Activated T-helper 2 cell treated with anti-CD3 and anti-CD28 coated beads, Interferon-gamma antibody, Interleukin-2, Interleukin-4, amounts not matched to agents 10 μg/mL and 5 μg/mL and 100 μg/mL, durations not matched to agents 14 hours and 24 hours and 36 hours (primary cell): ENCODE measurements around the gene VSTM4. TPM values are rescaled to one million over a fixed set of nuclear protein-coding genes. Genes with fewer than 3 reads are reported as not detected.

Source experiments
- DNase-seq: peaks from one replicate; pipeline ENCODE4 v3.0.0; 2021; ENCODE audit warnings: low spot score
- H3K27ac Mint-ChIP-seq: one replicate; pipeline ENCODE4 v1.8.0; 2021; ENCODE audit warnings: mixed read lengths
- H3K27me3 Mint-ChIP-seq: one replicate; pipeline ENCODE4 v1.8.0; 2021; ENCODE audit warnings: low read depth, mixed read lengths
- H3K36me3 Mint-ChIP-seq: one replicate; pipeline ENCODE4 v1.8.0; 2021; ENCODE audit warnings: low read depth, mixed read lengths
- H3K4me1 Mint-ChIP-seq: one replicate; pipeline ENCODE4 v1.8.0; 2021; ENCODE audit warnings: low read depth, mixed read lengths
- H3K4me3 Mint-ChIP-seq: one replicate; pipeline ENCODE4 v1.8.0; 2021; ENCODE audit warnings: low read depth, mild to moderate bottlenecking, moderate library complexity, mixed read lengths
- H3K9me3 Mint-ChIP-seq: one replicate; pipeline ENCODE4 v1.8.0; 2021; ENCODE audit warnings: mixed read lengths
- intact Hi-C: fragments of 100-400 bp; cut with micrococcal nuclease; formaldehyde crosslinking; loops from one replicate; pipeline ENCODE4 v1.15.1; 2023
- total RNA-seq: library from RNA; stranded (reverse); gene quantifications from 2 replicates; pipeline ENCODE4 v1.2.3, GENCODE V29; 2022

The VSTM4 gene
- total RNA-seq, 1 donor from 2014 or later, result 0.57 TPM

- DNase-seq, result no peak
- no peak overlapping the region for H3K27ac Mint-ChIP-seq
- no peak overlapping the region for H3K4me3 Mint-ChIP-seq
- intact Hi-C loops, result no loop called here
- peaks cover 45% of the 10 kb centered on the region for H3K27me3 Mint-ChIP-seq
- H3K36me3 Mint-ChIP-seq, result no peaks in the 10 kb centered on the region
- no peaks in the 10 kb centered on the region for H3K9me3 Mint-ChIP-seq
- no peaks in the 10 kb centered on the region for H3K4me1 Mint-ChIP-seq
These were observed 8.9 kb upstream of the VSTM4 start for GRCh38 chr10:49123981-49124950.

GRCh38 chr10:49120911-49121310 lies 5.6 kb upstream of the VSTM4 start:
- intact Hi-C loops, result no loop called here
- H3K9me3 Mint-ChIP-seq, result no peaks in the 10 kb centered on the region
- no peaks in the 10 kb centered on the region for H3K36me3 Mint-ChIP-seq
- no peak overlapping the region for H3K4me3 Mint-ChIP-seq
- H3K27ac Mint-ChIP-seq, result no peak overlapping the region
- no peak for DNase-seq
- H3K27me3 Mint-ChIP-seq, result peaks cover 52% of the 10 kb centered on the region
- H3K4me1 Mint-ChIP-seq, result peaks cover 5% of the 10 kb centered on the region

- intact Hi-C loops, result loop anchor here (5.0 kb wide), 1 partner anchor 42 kb away; no protein-coding TSS in a partner anchor
- DNase-seq, result no peak
- Mint-ChIP-seq H3K4me3 (no peak overlapping the region), H3K9me3 (no peaks in the 10 kb centered on the region), H3K4me1 (peaks cover 5% of the 10 kb centered on the region), H3K27me3 (peaks cover 52% of the 10 kb centered on the region), H3K36me3 (no peaks in the 10 kb centered on the region), H3K27ac (no peak overlapping the region)
These were observed 4.4 kb upstream of the VSTM4 start for GRCh38 chr10:49119746-49120145.

- no peaks in the 10 kb centered on the region for H3K9me3 Mint-ChIP-seq
- H3K4me3 Mint-ChIP-seq, result no peak overlapping the region
- DNase-seq, result no peak
- H3K4me1 Mint-ChIP-seq, result peaks cover 5% of the 10 kb centered on the region
- intact Hi-C loops, result loop anchor here (5.0 kb wide), 1 partner anchor 41 kb away; no protein-coding TSS in a partner anchor
- no peak overlapping the region for H3K27ac Mint-ChIP-seq
- H3K27me3 Mint-ChIP-seq, result peaks cover 55% of the 10 kb centered on the region
- no peaks in the 10 kb centered on the region for H3K36me3 Mint-ChIP-seq
These were observed 3.2 kb upstream of the VSTM4 start for GRCh38 chr10:49118430-49119074.

- no peak for DNase-seq
- peaks cover 5% of the 10 kb centered on the region for H3K4me1 Mint-ChIP-seq
- no peak overlapping the region for H3K27ac Mint-ChIP-seq
- intact Hi-C loops, result loop anchor here (5.0 kb wide), 1 partner anchor 40 kb away; no protein-coding TSS in a partner anchor
- H3K27me3 Mint-ChIP-seq, result peaks cover 57% of the 10 kb centered on the region
- no peak overlapping the region for H3K4me3 Mint-ChIP-seq
- H3K36me3 Mint-ChIP-seq, result no peaks in the 10 kb centered on the region
- no peaks in the 10 kb centered on the region for H3K9me3 Mint-ChIP-seq
These were observed 2.2 kb upstream of the VSTM4 start for GRCh38 chr10:49117376-49118070.

GRCh38 chr10:49116509-49117375 lies 1.4 kb upstream of the VSTM4 start:
- intact Hi-C loops, result loop anchor here (5.0 kb wide), 1 partner anchor 39 kb away; no protein-coding TSS in a partner anchor
- H3K9me3 Mint-ChIP-seq, result no peaks in the 10 kb centered on the region
- H3K27me3 Mint-ChIP-seq, result peaks cover 59% of the 10 kb centered on the region

GRCh38 chr10:49115796-49116508 lies 630 bp upstream of the VSTM4 start:
- DNase-seq, result no peak
- H3K4me3 Mint-ChIP-seq, result peak overlapping the region; percentile 54
- H3K9me3 Mint-ChIP-seq, result no peaks in the 10 kb centered on the region
- no peak overlapping the region for H3K27ac Mint-ChIP-seq
- peaks cover 58% of the 10 kb centered on the region for H3K27me3 Mint-ChIP-seq
- H3K36me3 Mint-ChIP-seq, result no peaks in the 10 kb centered on the region
- H3K4me1 Mint-ChIP-seq, result peaks cover 5% of the 10 kb centered on the region
- intact Hi-C loops, result loop anchor here (5.0 kb wide), 1 partner anchor 39 kb away; no protein-coding TSS in a partner anchor

More at GRCh38 chr10:49116509-49117375, 1.4 kb upstream of the VSTM4 start:
- Mint-ChIP-seq H3K4me1 (peaks cover 5% of the 10 kb centered on the region), H3K27ac (no peak overlapping the region), H3K4me3 (no peak overlapping the region), H3K36me3 (no peaks in the 10 kb centered on the region)
- DNase-seq, result no peak

GRCh38 chr10:49114718-49115014 lies 656 bp downstream of the VSTM4 start:
- Mint-ChIP-seq H3K4me3 (peak overlapping the region; percentile 69), H3K27ac (no peak overlapping the region), H3K27me3 (peaks cover 51% of the 10 kb centered on the region)

GRCh38 chr10:49113741-49114141 lies 1.6 kb downstream of the VSTM4 start:
- Mint-ChIP-seq H3K27me3 (peaks cover 47% of the 10 kb centered on the region), H3K4me1 (peaks cover 5% of the 10 kb centered on the region), H3K27ac (no peak overlapping the region), H3K4me3 (no peak overlapping the region), H3K9me3 (no peaks in the 10 kb centered on the region), H3K36me3 (no peaks in the 10 kb centered on the region)
- intact Hi-C loops, result no loop called here
- DNase-seq, result no peak

More at GRCh38 chr10:49114718-49115014, 656 bp downstream of the VSTM4 start:
- Mint-ChIP-seq H3K4me1 (peaks cover 5% of the 10 kb centered on the region), H3K9me3 (no peaks in the 10 kb centered on the region), H3K36me3 (no peaks in the 10 kb centered on the region)
- intact Hi-C loops, result loop anchor here (5.0 kb wide), 1 partner anchor 37 kb away; no protein-coding TSS in a partner anchor
- DNase-seq, result no peak

GRCh38 chr10:49112851-49113250 lies 2.5 kb downstream of the VSTM4 start:
- intact Hi-C loops, result no loop called here
- H3K4me3 Mint-ChIP-seq, result no peak overlapping the region
- DNase-seq, result no peak
- H3K36me3 Mint-ChIP-seq, result no peaks in the 10 kb centered on the region
- H3K27me3 Mint-ChIP-seq, result peaks cover 39% of the 10 kb centered on the region
- H3K9me3 Mint-ChIP-seq, result no peaks in the 10 kb centered on the region
- no peak overlapping the region for H3K27ac Mint-ChIP-seq
- peaks cover 5% of the 10 kb centered on the region for H3K4me1 Mint-ChIP-seq

GRCh38 chr10:49112098-49112497 lies 3.2 kb downstream of the VSTM4 start:
- Mint-ChIP-seq H3K27ac (no peak overlapping the region), H3K4me1 (peaks cover 5% of the 10 kb centered on the region), H3K4me3 (no peak overlapping the region), H3K36me3 (no peaks in the 10 kb centered on the region), H3K9me3 (no peaks in the 10 kb centered on the region), H3K27me3 (peaks cover 36% of the 10 kb centered on the region)
- DNase-seq, result no peak
- intact Hi-C loops, result no loop called here
